H7 (cell line): ENCODE results near the gene S100Z. TPM values are rescaled to one million over a fixed set of nuclear protein-coding genes. Genes with fewer than 3 reads are reported as not detected.
A peak's percentile ranks its signal among the peaks of the same experiment; 100 is the strongest.
"Not testable (repeated sequence)": the region's sequence is repeated elsewhere in the genome, so short reads cannot be mapped to it uniquely, and the experiment has no call there.

Experiments
- DNase-seq: peaks from one replicate; pipeline ENCODE4 v3.0.0; 2012
- H3K27me3 ChIP-seq: 2 replicates; pipeline ENCODE4 v1.6.0; 2011; ENCODE audit warnings: mild to moderate bottlenecking, low read length; ENCODE audit not compliant: control insufficient read depth, insufficient read depth
- H3K36me3 ChIP-seq: replicated peaks from 2 replicates; pipeline ENCODE4 v1.5.1; 2011; ENCODE audit warnings: low read length; ENCODE audit not compliant: control insufficient read depth, insufficient read depth
- H3K4me3 ChIP-seq: 2 replicates; pipeline ENCODE4 v1.5.1; 2011; ENCODE audit warnings: low read depth, mild to moderate bottlenecking, control low read depth, low read length, moderate library complexity; ENCODE audit not compliant: insufficient read depth
- total RNA-seq: library from RNA; depleted of rRNA; stranded (reverse); fragments of >200 nt; shearing (Covaris generic); gene quantifications from 2 replicates; pipeline ENCODE4 v1.2.3, GENCODE V29; 2014

The S100Z gene
- total RNA-seq, 1 experiment from 2014 or later, result 1.6 TPM

- H3K27me3 ChIP-seq, result no peaks in the 10 kb centered on the region
- no peak overlapping the region for H3K4me3 ChIP-seq
- no peaks in the 10 kb centered on the region for H3K36me3 ChIP-seq
- no peak for DNase-seq
Observed at GRCh38 chr5:76942581-76942980, 92.8 kb downstream of the S100Z start.

GRCh38 chr5:76943006-76943405 is 93.2 kb downstream of the S100Z start:
- no peak for DNase-seq
- Histone ChIP-seq H3K27me3 (no peaks in the 10 kb centered on the region), H3K4me3 (no peak overlapping the region), H3K36me3 (no peaks in the 10 kb centered on the region)

- H3K4me3 ChIP-seq, result no peak overlapping the region
- no peak for DNase-seq
- no peaks in the 10 kb centered on the region for H3K36me3 ChIP-seq
- no peaks in the 10 kb centered on the region for H3K27me3 ChIP-seq
Observed at GRCh38 chr5:76944638-76945037, 94.8 kb downstream of the S100Z start.

GRCh38 chr5:76945238-76945637 is 95.4 kb downstream of the S100Z start:
- H3K4me3 ChIP-seq, DNase-seq, H3K27me3 ChIP-seq, H3K36me3 ChIP-seq: not testable (repeated sequence)

- no peak for DNase-seq
- Histone ChIP-seq H3K36me3 (no peaks in the 10 kb centered on the region), H3K27me3 (no peaks in the 10 kb centered on the region), H3K4me3 (no peak overlapping the region)
Observed at GRCh38 chr5:76946090-76946489, 96.3 kb downstream of the S100Z start.

- no peak overlapping the region for H3K4me3 ChIP-seq
- no peak for DNase-seq
- peaks cover 2% of the 10 kb centered on the region; the same call in 1 of the 2 replicates for H3K27me3 ChIP-seq
- no peaks in the 10 kb centered on the region for H3K36me3 ChIP-seq
Observed at GRCh38 chr5:76947082-76947503, 97.3 kb downstream of the S100Z start.

- H3K36me3 ChIP-seq, result no peaks in the 10 kb centered on the region
- peaks cover 36% of the 10 kb centered on the region for H3K27me3 ChIP-seq
- H3K4me3 ChIP-seq, result peak within 1 kb of the TSS; percentile 58
- DNase-seq, result peak; percentile 64
Observed at GRCh38 chr5:76952795-76953536, 103.2 kb downstream of the S100Z start, which contains the start of gene CRHBP. Gene CRHBP (plus strand): TSS chr5:76953045. CDS start chr5:76953135, 90 bp downstream.

GRCh38 chr5:76953551-76954382 is 104.0 kb downstream of the S100Z start:
- H3K36me3 ChIP-seq, result no peaks in the 10 kb centered on the region
- peaks cover 36% of the 10 kb centered on the region for H3K27me3 ChIP-seq
- DNase-seq, result peak; percentile 78
- H3K4me3 ChIP-seq, result peak overlapping the region; percentile 58

GRCh38 chr5:76954383-76954763 is 104.6 kb downstream of the S100Z start:
- DNase-seq, result peak; percentile 54
- H3K36me3 ChIP-seq, result no peaks in the 10 kb centered on the region
- peaks cover 36% of the 10 kb centered on the region for H3K27me3 ChIP-seq
- H3K4me3 ChIP-seq, result peak overlapping the region; percentile 58

- H3K36me3 ChIP-seq, result no peaks in the 10 kb centered on the region
- no peak overlapping the region for H3K4me3 ChIP-seq
- peaks cover 36% of the 10 kb centered on the region for H3K27me3 ChIP-seq
- no peak for DNase-seq
Observed at GRCh38 chr5:76956033-76956432, 106.2 kb downstream of the S100Z start.

- Histone ChIP-seq H3K4me3 (no peak overlapping the region), H3K27me3 (peaks cover 14% of the 10 kb centered on the region), H3K36me3 (no peaks in the 10 kb centered on the region)
- no peak for DNase-seq
Observed at GRCh38 chr5:76958991-76959767, 109.4 kb downstream of the S100Z start.

- peak; percentile 27 for DNase-seq
- Histone ChIP-seq H3K27me3 (peaks cover 5% of the 10 kb centered on the region; the same call in 1 of the 2 replicates), H3K36me3 (no peaks in the 10 kb centered on the region), H3K4me3 (no peak overlapping the region)
Observed at GRCh38 chr5:76960004-76960625, 110.3 kb downstream of the S100Z start.

- DNase-seq, result no peak
- no peaks in the 10 kb centered on the region for H3K27me3 ChIP-seq
- no peak overlapping the region for H3K4me3 ChIP-seq
- H3K36me3 ChIP-seq, result no peaks in the 10 kb centered on the region
Observed at GRCh38 chr5:76964060-76964459, 114.2 kb downstream of the S100Z start.
